Progenitor cell of endocrine pancreas (in vitro differentiated cells): Measurements from ENCODE around the gene VPS8. TPM values are rescaled to one million over a fixed set of nuclear protein-coding genes. Genes with fewer than 3 reads are reported as not detected.

Experiments used
- DNase-seq: peaks from one replicate; pipeline ENCODE4 v3.0.0; 2021; ENCODE audit warnings: low spot score; ENCODE audit not compliant: unreplicated experiment
- H3K27ac Mint-ChIP-seq: 2 replicates; pipeline ENCODE4 v1.8.0; 2021; ENCODE audit warnings: mild to moderate bottlenecking, moderate library complexity, mixed read lengths
- H3K27me3 Mint-ChIP-seq: 2 replicates; pipeline ENCODE4 v1.8.0; 2021; ENCODE audit warnings: mixed read lengths
- H3K36me3 Mint-ChIP-seq: 2 replicates; pipeline ENCODE4 v1.8.0; 2022; ENCODE audit warnings: mixed read lengths; ENCODE audit not compliant: insufficient read depth
- H3K4me1 Mint-ChIP-seq: 2 replicates; pipeline ENCODE4 v1.8.0; 2021; ENCODE audit warnings: low read depth, mixed read lengths
- H3K4me3 Mint-ChIP-seq: 2 replicates; pipeline ENCODE4 v1.8.0; 2021; ENCODE audit warnings: low read depth, mild to moderate bottlenecking, moderate library complexity, mixed read lengths
- H3K9me3 Mint-ChIP-seq: 2 replicates; pipeline ENCODE4 v1.8.0; 2021; ENCODE audit warnings: low read depth, mixed read lengths
- CTCF ChIP-seq: fragments of 200-600 bp; sonication (generic); IDR thresholded peaks from one replicate; pipeline ENCODE4 v1.5.0; 2021; ENCODE audit warnings: antibody characterized with exemption, mild to moderate bottlenecking; ENCODE audit not compliant: unreplicated experiment
- long read RNA-seq: library from polyadenylated mRNA; unstranded; transcript quantifications from one replicate; pipeline ENCODE4 v2.0.0, GENCODE V29; 2020
- total RNA-seq: library from RNA; stranded (reverse); gene quantifications from 2 replicates; pipeline ENCODE4 v1.2.1, GENCODE V29; 2021

The VPS8 gene, protein sequence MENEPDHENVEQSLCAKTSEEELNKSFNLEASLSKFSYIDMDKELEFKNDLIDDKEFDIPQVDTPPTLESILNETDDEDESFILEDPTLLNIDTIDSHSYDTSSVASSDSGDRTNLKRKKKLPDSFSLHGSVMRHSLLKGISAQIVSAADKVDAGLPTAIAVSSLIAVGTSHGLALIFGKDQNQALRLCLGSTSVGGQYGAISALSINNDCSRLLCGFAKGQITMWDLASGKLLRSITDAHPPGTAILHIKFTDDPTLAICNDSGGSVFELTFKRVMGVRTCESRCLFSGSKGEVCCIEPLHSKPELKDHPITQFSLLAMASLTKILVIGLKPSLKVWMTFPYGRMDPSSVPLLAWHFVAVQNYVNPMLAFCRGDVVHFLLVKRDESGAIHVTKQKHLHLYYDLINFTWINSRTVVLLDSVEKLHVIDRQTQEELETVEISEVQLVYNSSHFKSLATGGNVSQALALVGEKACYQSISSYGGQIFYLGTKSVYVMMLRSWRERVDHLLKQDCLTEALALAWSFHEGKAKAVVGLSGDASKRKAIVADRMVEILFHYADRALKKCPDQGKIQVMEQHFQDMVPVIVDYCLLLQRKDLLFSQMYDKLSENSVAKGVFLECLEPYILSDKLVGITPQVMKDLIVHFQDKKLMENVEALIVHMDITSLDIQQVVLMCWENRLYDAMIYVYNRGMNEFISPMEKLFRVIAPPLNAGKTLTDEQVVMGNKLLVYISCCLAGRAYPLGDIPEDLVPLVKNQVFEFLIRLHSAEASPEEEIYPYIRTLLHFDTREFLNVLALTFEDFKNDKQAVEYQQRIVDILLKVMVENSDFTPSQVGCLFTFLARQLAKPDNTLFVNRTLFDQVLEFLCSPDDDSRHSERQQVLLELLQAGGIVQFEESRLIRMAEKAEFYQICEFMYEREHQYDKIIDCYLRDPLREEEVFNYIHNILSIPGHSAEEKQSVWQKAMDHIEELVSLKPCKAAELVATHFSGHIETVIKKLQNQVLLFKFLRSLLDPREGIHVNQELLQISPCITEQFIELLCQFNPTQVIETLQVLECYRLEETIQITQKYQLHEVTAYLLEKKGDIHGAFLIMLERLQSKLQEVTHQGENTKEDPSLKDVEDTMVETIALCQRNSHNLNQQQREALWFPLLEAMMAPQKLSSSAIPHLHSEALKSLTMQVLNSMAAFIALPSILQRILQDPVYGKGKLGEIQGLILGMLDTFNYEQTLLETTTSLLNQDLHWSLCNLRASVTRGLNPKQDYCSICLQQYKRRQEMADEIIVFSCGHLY (N-terminal part only)
- total RNA-seq, result 78.9 and 89.4 TPM in 2 replicates
- long read RNA-seq, full-length matches to known transcripts, result 2 of 102 reads
- long read RNA-seq, partial matches to known transcripts, result 62 of 102 reads
- long read RNA-seq, other reads (novel, unspliced or antisense), result 38 of 102 reads

GRCh38 chr3:184811999-184812661, at the start of gene VPS8:
VPS8 (plus strand) TSS chr3:184812166; CDS start chr3:184824633, 12,467 bp downstream.
- Mint-ChIP-seq H3K4me1 (peaks cover 10% of the 10 kb centered on the region), H3K27ac (peak within 1 kb of the TSS; percentile 95), H3K9me3 (no peaks in the 10 kb centered on the region), H3K27me3 (no peaks in the 10 kb centered on the region), H3K4me3 (peak within 1 kb of the TSS; percentile 91), H3K36me3 (peaks cover 2% of the 10 kb centered on the region)
- TF ChIP-seq CTCF, result peak; percentile 67
- DNase-seq, result peak; percentile 93

GRCh38 chr3:184764191-184764590, 47.8 kb upstream of the VPS8 start:
- TF ChIP-seq CTCF, result no peak
- no peaks in the 10 kb centered on the region for H3K36me3 Mint-ChIP-seq
- H3K27ac Mint-ChIP-seq, result no peak overlapping the region
- no peak for DNase-seq
- no peaks in the 10 kb centered on the region for H3K9me3 Mint-ChIP-seq
- H3K4me1 Mint-ChIP-seq, result peaks cover 10% of the 10 kb centered on the region
- H3K27me3 Mint-ChIP-seq, result peaks cover 60% of the 10 kb centered on the region
- no peak overlapping the region for H3K4me3 Mint-ChIP-seq

- H3K36me3 Mint-ChIP-seq, result no peaks in the 10 kb centered on the region
- no peaks in the 10 kb centered on the region for H3K9me3 Mint-ChIP-seq
- peaks cover 62% of the 10 kb centered on the region for H3K27me3 Mint-ChIP-seq
- H3K4me3 Mint-ChIP-seq, result no peak overlapping the region
- peaks cover 10% of the 10 kb centered on the region for H3K4me1 Mint-ChIP-seq
- no peak for DNase-seq
- no peak for TF ChIP-seq CTCF
- H3K27ac Mint-ChIP-seq, result no peak overlapping the region
Measured at GRCh38 chr3:184765047-184765729, 46.8 kb upstream of the VPS8 start.

DNA sequence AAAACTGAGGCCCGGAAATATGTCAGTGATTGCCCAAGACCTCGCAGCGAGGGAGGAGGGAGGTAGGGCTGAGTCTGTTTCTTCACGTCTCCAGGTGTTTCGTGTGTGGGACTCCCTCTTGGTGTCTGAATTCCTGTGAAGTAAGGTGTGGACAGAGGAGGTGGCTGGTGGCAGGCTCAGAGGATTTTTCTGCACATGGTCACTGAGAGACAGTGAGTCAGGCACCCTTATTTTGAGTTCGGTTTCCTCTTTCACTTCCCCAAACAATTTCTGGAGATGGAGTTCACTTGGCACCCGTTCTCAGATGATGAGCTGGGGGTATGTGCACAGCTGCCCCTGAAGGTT, 46.3 kb upstream of the VPS8 start:
- Mint-ChIP-seq H3K4me3 (no peak overlapping the region), H3K27me3 (peaks cover 66% of the 10 kb centered on the region), H3K4me1 (peaks cover 10% of the 10 kb centered on the region), H3K9me3 (no peaks in the 10 kb centered on the region), H3K27ac (no peak overlapping the region), H3K36me3 (no peaks in the 10 kb centered on the region)
- DNase-seq, result no peak
- no peak for TF ChIP-seq CTCF
